NCI-H146 treated with DMSO at 0.1 percent for 48 hours (cell line): Measurements from ENCODE around the gene TSKU.
"Not testable (repeated sequence)": the region's sequence is repeated elsewhere in the genome, so short reads cannot be mapped to it uniquely, and the experiment has no call there.

Source experiments
- DNase-seq: peaks from one replicate; lab custom pipeline; 2025; ENCODE audit not compliant: unreplicated experiment; lab: John Stamatoyannopoulos, UW

TSKU gene

DNA sequence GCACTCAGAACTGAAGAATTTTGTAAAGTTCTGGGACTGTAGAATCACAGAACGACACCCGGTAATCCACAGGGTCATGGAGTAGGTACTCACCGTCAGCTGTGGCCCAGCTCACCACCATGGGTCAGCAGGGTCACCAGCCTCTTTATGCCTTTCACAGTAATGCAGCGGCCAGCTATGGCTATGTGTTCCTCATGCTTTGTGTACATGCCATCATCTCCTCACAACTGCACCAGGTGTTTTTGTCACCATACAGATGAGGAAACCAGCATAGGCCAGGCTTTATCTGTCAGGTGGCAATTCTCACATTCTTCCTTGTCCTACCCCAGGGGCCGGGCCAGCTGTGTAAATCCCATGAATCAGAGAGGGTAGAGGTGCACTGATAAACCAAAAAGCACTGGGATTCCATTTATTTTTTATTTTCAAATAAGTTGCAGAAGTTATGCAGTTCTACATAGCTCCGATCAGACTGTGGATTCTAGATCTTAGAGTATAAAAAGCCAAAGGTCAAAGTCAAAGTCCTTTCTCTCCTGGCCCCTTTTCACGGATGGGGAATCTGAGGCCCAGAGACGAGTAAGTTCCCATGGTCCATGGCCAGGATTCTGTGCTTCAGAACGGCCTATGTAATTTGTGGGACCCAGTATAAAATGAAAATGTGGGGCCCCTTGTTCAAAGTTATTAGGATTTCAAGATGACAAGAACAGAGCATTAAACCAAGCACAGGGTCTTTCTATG lies 17.5 kb downstream of the TSKU start:
- no peak for DNase-seq

- DNase-seq: no peak
These were observed 18.1 kb downstream of the TSKU start for GRCh38 chr11:76801225-76801624.

DNA sequence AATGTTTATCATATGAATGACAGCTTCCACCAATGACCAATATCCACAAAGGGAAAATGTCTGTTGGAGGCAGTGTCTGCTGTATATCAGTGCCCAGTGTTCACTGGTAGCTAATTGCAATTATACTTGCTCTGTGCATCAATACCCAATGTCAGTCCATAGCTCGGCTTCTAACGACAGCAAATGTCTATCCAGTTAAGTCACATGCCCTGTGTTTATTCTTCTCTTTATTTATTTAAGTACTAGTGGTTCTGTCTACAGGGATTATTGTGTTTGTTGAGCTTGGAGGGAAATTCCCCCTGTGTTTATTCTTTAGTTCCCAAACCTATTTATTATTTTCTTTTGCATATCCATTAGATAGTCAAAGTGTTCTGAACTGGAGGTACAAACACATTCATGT lies 18.6 kb downstream of the TSKU start:
- no peak for DNase-seq

GRCh38 chr11:76802151-76802550 lies 19.0 kb downstream of the TSKU start:
- DNase-seq: no peak

DNA sequence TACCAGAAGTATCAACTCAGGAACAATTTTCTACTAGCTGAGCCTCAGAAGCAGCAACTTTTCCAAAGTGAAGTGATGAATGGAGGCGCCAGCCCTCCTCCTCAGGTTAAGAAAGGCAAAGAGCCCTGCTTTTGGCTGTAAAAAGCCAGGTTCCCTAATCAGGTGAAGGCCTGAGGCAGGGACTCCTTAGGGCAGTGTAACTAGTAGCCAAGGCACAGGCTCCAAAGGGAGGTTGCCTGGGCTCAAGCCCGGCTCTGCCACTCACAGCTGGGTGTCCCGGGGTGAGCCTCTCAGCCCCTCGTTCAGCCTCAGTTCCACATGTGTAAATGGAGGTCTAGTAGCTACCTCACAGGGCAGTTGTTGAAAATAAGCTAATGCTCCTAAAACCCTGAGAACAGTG lies 19.5 kb downstream of the TSKU start:
- no peak for DNase-seq

DNA sequence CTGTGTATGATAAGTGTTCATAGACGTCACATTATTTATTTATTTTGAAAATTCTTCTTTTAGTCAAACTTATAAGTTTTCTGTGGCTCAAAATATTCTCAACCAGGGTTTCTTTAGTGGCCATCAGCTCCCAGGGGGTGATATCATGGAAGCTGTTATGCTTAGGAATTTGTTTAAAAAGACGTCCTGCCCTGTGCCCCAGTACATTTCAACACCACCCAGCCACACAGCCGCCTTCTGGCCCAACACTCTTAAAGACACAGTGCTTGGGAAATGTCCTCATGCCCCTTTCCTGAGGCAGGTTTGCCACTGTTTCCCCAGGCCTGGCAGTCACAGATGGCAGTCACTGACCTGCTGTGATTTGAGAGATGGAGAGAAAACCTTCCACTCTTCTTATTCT lies 19.9 kb downstream of the TSKU start:
- DNase-seq: no peak

- DNase-seq: no peak
These were observed 20.9 kb downstream of the TSKU start for GRCh38 chr11:76803811-76804600.

GRCh38 chr11:76805206-76805913 lies 22.2 kb downstream of the TSKU start:
- no peak for DNase-seq

DNA sequence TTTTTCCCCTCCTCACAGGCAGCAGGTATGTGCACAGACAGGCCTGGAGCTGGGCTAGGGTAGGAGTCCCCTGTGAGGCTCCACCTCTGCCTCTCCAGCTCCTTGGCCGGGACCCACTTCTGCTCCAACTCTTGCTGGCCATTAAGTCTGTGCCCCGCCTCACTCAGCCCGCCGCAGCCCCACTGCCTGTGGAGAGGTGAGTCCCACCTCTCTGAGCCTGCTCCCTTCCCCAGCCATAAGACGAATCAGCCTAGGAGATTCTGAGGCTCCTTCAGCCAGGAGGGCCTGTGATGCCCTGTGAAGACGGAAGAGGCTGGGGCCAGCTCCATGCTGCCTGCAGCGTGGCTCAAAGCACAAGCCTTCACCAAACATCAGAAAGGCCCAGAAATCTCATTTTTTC lies 23.0 kb downstream of the TSKU start:
- no peak for DNase-seq

- DNase-seq: no peak
These were observed 23.6 kb downstream of the TSKU start for GRCh38 chr11:76806608-76807205.

- DNase-seq: peak; percentile 58
These were observed 24.2 kb downstream of the TSKU start for GRCh38 chr11:76807206-76807875.

DNA sequence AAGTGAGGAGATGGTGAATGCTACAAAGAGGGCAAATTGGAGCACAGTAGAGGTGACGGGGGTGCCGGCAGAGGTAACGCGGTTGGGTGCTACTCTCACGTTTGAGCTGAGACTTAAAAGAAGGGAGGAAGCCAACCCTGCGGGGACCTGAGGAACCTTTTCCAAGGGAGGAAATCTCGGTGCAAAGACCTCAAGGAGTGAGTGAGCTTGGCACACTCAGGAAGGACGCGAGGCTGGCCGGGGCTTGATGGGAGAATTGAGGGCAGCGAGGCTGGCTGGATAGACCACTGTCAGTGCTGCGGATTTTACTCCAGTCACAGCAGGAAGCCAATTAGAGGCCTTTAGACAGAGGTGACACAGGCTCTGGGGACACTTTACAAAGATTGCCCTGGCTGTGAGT lies 25.0 kb downstream of the TSKU start:
- no peak for DNase-seq

GRCh38 chr11:76808996-76809395 lies 25.8 kb downstream of the TSKU start:
- DNase-seq: no peak

- DNase-seq: no peak
These were observed 27.1 kb downstream of the TSKU start for GRCh38 chr11:76810151-76810853.

- no peak for DNase-seq
These were observed 28.1 kb downstream of the TSKU start for GRCh38 chr11:76811259-76811658.

DNA sequence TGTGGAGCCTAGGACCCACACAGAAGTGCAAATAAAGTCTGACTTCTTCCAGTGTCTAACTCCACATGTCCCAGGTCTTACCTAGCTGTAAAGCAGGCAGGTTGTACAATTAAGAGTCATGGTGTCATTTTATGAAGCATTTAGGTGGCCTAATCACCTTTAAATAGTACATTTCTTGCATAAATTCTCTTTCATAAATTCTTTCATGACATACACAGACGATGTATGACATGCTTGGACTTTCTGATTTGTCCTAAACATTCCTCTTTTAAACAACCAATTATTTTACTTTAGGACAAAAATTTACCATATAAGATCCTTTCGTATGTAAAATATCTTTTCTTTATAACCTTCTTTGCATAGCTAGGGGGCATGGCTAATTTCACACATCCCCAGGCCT lies 31.3 kb downstream of the TSKU start:
- DNase-seq: no peak

DNA sequence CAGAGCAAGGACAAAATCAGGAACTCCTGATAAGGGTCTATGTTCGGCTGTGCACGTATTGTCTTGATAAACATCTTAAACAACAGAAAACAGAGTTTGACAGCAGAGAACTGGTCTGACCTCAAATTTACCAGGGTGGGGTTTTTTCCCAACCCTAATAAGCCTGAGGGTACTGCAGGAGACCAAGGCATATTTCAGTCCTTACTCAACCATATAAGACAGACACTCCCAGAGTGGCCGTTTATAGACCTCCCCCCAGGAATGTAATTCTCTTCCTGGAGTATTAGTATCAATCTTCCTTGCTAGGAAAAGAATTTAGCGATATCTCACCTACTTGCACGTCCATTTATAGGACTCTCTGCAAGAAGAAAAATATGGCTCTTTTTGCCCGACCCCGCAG lies 32.5 kb downstream of the TSKU start:
- not testable (repeated sequence) for DNase-seq

GRCh38 chr11:76820184-76820566 lies 37.0 kb downstream of the TSKU start:
- no peak for DNase-seq

- DNase-seq: not testable (repeated sequence)
These were observed 38.2 kb downstream of the TSKU start for GRCh38 chr11:76821396-76821795.

DNA sequence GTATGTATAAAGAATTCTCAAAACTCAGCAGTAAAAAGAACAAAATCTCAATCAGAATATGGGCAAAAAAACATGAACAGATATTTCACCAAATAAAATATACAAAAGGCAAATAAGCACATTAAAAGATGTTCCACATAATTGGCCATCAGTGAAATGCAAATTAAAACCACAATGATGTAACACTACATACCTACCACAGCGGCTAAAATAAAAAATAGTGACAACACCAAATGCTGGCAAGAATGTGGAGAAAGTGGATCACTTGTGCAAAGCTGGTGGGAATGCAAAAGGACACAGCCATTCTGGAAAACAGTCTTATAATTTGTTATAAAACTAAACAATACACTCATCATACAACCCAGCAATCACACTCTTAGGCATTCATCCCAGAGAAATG lies 39.2 kb downstream of the TSKU start:
- DNase-seq: no peak
